Left kidney (tissue), 2 donors: Measurements from ENCODE around the gene RAB3B. TPM values are rescaled to one million over a fixed set of nuclear protein-coding genes. Genes with fewer than 3 reads are reported as not detected.
"Not testable (repeated sequence)": the region's sequence is repeated elsewhere in the genome, so short reads cannot be mapped to it uniquely, and the experiment has no call there.

ENCODE experiments used
- DNase-seq: peaks from one replicate; pipeline ENCODE4 v3.0.0-alpha.2; 2013
- polyA plus RNA-seq: library from polyadenylated mRNA; unstranded; fragments of 120-200 nt; gene quantifications from one replicate; pipeline ENCODE4 v1.2.1, GENCODE V29; 2013; ENCODE audit not compliant: insufficient read length

Gene RAB3B
- polyA plus RNA-seq, 1 donor, result 7.3 TPM

- DNase-seq, result no peak
Measured at GRCh38 chr1:51997974-51998382, 7.5 kb upstream of the RAB3B start.

GRCh38 chr1:51989582-51990477 is 670 bp downstream of the RAB3B start:
- DNase-seq, result no peak

- no peak for DNase-seq
Measured at GRCh38 chr1:51988254-51988653, 2.2 kb downstream of the RAB3B start.

- no peak for DNase-seq
Measured at GRCh38 chr1:51986718-51987117, 3.8 kb downstream of the RAB3B start.

- no peak for DNase-seq
Measured at GRCh38 chr1:51982161-51982560, 8.3 kb downstream of the RAB3B start.

- DNase-seq, result no peak
Measured at GRCh38 chr1:51981555-51981954, 8.9 kb downstream of the RAB3B start.

- DNase-seq, result no peak
Measured at GRCh38 chr1:51978099-51978498, 12.4 kb downstream of the RAB3B start.

GRCh38 chr1:51976846-51977602 is 13.5 kb downstream of the RAB3B start:
- no peak for DNase-seq

GRCh38 chr1:51973587-51974474 is 16.7 kb downstream of the RAB3B start:
- DNase-seq, result no peak

GRCh38 chr1:51969038-51969705 is 21.3 kb downstream of the RAB3B start:
- no peak for DNase-seq

- no peak for DNase-seq
Measured at GRCh38 chr1:51968632-51969031, 21.9 kb downstream of the RAB3B start.

GRCh38 chr1:51967213-51967791 is 23.2 kb downstream of the RAB3B start:
- DNase-seq, result not testable (repeated sequence)

- no peak for DNase-seq
Measured at GRCh38 chr1:51966559-51966958, 23.9 kb downstream of the RAB3B start.

- no peak for DNase-seq
Measured at GRCh38 chr1:51964309-51964696, 26.2 kb downstream of the RAB3B start.

- no peak for DNase-seq
Measured at GRCh38 chr1:51963592-51964308, 26.8 kb downstream of the RAB3B start.

- no peak for DNase-seq
Measured at GRCh38 chr1:51962486-51963356, 27.8 kb downstream of the RAB3B start.

- no peak for DNase-seq
Measured at GRCh38 chr1:51961954-51962353, 28.5 kb downstream of the RAB3B start.

GRCh38 chr1:51961231-51961630 is 29.3 kb downstream of the RAB3B start:
- no peak for DNase-seq

GRCh38 chr1:51960262-51960661 is 30.2 kb downstream of the RAB3B start:
- peak; percentile 8 for DNase-seq

- no peak for DNase-seq
Measured at GRCh38 chr1:51958824-51959223, 31.7 kb downstream of the RAB3B start.
